Raji (cell line): Measurements from ENCODE around the gene NAP1L4.

Experiments
- POLR2A ChIP-seq: IDR thresholded peaks from 2 replicates; pipeline ENCODE4 v1.6.1; 2011; ENCODE audit warnings: low read depth, low read length, control low read depth; ENCODE audit not compliant: insufficient read depth

The NAP1L4 gene

GRCh38 chr11:2942447-2942846, 49.7 kb downstream of the NAP1L4 start:
- no peak for TF ChIP-seq POLR2A

- TF ChIP-seq POLR2A, result no peak
Measured at GRCh38 chr11:2940921-2941821, 51.0 kb downstream of the NAP1L4 start.

- TF ChIP-seq POLR2A, result no peak
Measured at GRCh38 chr11:2940147-2940920, 51.8 kb downstream of the NAP1L4 start.

GRCh38 chr11:2934611-2935239, 57.4 kb downstream of the NAP1L4 start:
- TF ChIP-seq POLR2A, result no peak

GRCh38 chr11:2934021-2934550, 58.0 kb downstream of the NAP1L4 start:
- no peak for TF ChIP-seq POLR2A

GRCh38 chr11:2933375-2934020, 58.6 kb downstream of the NAP1L4 start:
- TF ChIP-seq POLR2A, result no peak

GRCh38 chr11:2932850-2933251, 59.3 kb downstream of the NAP1L4 start:
- TF ChIP-seq POLR2A, result no peak

GRCh38 chr11:2931771-2932738, 60.1 kb downstream of the NAP1L4 start:
- TF ChIP-seq POLR2A, result no peak

- TF ChIP-seq POLR2A, result no peak
Measured at GRCh38 chr11:2931420-2931746, 60.7 kb downstream of the NAP1L4 start.

- TF ChIP-seq POLR2A, result no peak
Measured at GRCh38 chr11:2930704-2931419, 61.3 kb downstream of the NAP1L4 start.

- TF ChIP-seq POLR2A, result no peak
Measured at GRCh38 chr11:2929950-2930703, 62.0 kb downstream of the NAP1L4 start.

- no peak for TF ChIP-seq POLR2A
Measured at GRCh38 chr11:2929531-2929949, 62.6 kb downstream of the NAP1L4 start.
